ENCODE results near the gene C1RL. TPM values are rescaled to one million over a fixed set of nuclear protein-coding genes. Genes with fewer than 3 reads are reported as not detected.

C1RL gene
- total RNA-seq, 2 experiments from 2014 or later: 31.2 to 31.4 TPM

- ChIA-PET CTCF (interaction anchor here (1.4 kb wide), 1 partner anchor 10 kb away, joined by 7 read pairs; the partner anchor contains the start of gene C1RL), POLR2A (no interaction called here)
- Mint-ChIP-seq H3K27ac (no peak overlapping the region), H3K4me1 (peaks cover 2% of the 10 kb centered on the region), H3K36me3 (ENCODE audit: low read depth) (peaks cover 26% of the 10 kb centered on the region), H3K9me3 (no peaks in the 10 kb centered on the region), H3K27me3 (no peaks in the 10 kb centered on the region), H3K4me3 (no peak overlapping the region)
- no peak for DNase-seq
Measured at GRCh38 chr12:7118881-7119280, 9.9 kb upstream of the C1RL start.

GRCh38 chr12:7117670-7118069 is 8.7 kb upstream of the C1RL start:
- H3K4me3 Mint-ChIP-seq: no peak overlapping the region
- ChIA-PET CTCF (interaction anchor here (0.5 to 1.4 kb wide), 2 partner anchors 9 to 11 kb away, joined by 3 to 7 read pairs; partner anchors contain the start of gene C1RL), POLR2A (no interaction called here)
- H3K27me3 Mint-ChIP-seq: no peaks in the 10 kb centered on the region
- no peaks in the 10 kb centered on the region for H3K9me3 Mint-ChIP-seq
- no peak for DNase-seq
- H3K27ac Mint-ChIP-seq: no peak overlapping the region
- H3K4me1 Mint-ChIP-seq: peaks cover 10% of the 10 kb centered on the region
- H3K36me3 Mint-ChIP-seq (ENCODE audit: low read depth): peaks cover 32% of the 10 kb centered on the region

- H3K4me3 Mint-ChIP-seq: no peak overlapping the region
- no peaks in the 10 kb centered on the region for H3K9me3 Mint-ChIP-seq
- ChIA-PET POLR2A (no interaction called here), CTCF (interaction anchor here (1.9 kb wide), 1 partner anchor 179 kb away, joined by 6 read pairs; no protein-coding TSS in a partner anchor)
- no peak for DNase-seq
- H3K27me3 Mint-ChIP-seq: no peaks in the 10 kb centered on the region
- H3K4me1 Mint-ChIP-seq: peaks cover 16% of the 10 kb centered on the region
- H3K36me3 Mint-ChIP-seq (ENCODE audit: low read depth): peaks cover 34% of the 10 kb centered on the region
- no peak overlapping the region for H3K27ac Mint-ChIP-seq
Measured at GRCh38 chr12:7116916-7117315, 7.9 kb upstream of the C1RL start.

GRCh38 chr12:7116196-7116595 is 7.2 kb upstream of the C1RL start:
- H3K4me1 Mint-ChIP-seq: peaks cover 21% of the 10 kb centered on the region
- no peak overlapping the region for H3K4me3 Mint-ChIP-seq
- H3K27me3 Mint-ChIP-seq: no peaks in the 10 kb centered on the region
- H3K36me3 Mint-ChIP-seq (ENCODE audit: low read depth): peaks cover 34% of the 10 kb centered on the region
- CTCF ChIA-PET: interaction anchor here (1.9 kb wide), 1 partner anchor 179 kb away, joined by 6 read pairs; no protein-coding TSS in a partner anchor
- POLR2A ChIA-PET: no interaction called here
- no peaks in the 10 kb centered on the region for H3K9me3 Mint-ChIP-seq
- H3K27ac Mint-ChIP-seq: no peak overlapping the region
- no peak for DNase-seq

GRCh38 chr12:7114851-7115250 is 5.8 kb upstream of the C1RL start:
- peaks cover 33% of the 10 kb centered on the region for H3K4me1 Mint-ChIP-seq
- CTCF ChIA-PET: interaction anchor here (2.0 kb wide), 1 partner anchor 10 kb away, joined by 9 read pairs; no protein-coding TSS in a partner anchor
- H3K27me3 Mint-ChIP-seq: no peaks in the 10 kb centered on the region
- H3K9me3 Mint-ChIP-seq: no peaks in the 10 kb centered on the region
- H3K36me3 Mint-ChIP-seq (ENCODE audit: low read depth): peaks cover 34% of the 10 kb centered on the region
- H3K27ac Mint-ChIP-seq: no peak overlapping the region
- H3K4me3 Mint-ChIP-seq: no peak overlapping the region
- POLR2A ChIA-PET: no interaction called here
- DNase-seq: no peak

GRCh38 chr12:7114008-7114407 is 5.0 kb upstream of the C1RL start:
- CTCF ChIA-PET: interaction anchor here (0.6 to 3.5 kb wide), 9 partner anchors 8 to 1798 kb away, joined by 3 to 16 read pairs (median 4); partner anchors contain the start of genes C12orf57, PEX5 and RNU7-1
- peaks cover 38% of the 10 kb centered on the region for H3K4me1 Mint-ChIP-seq
- POLR2A ChIA-PET: no interaction called here
- no peaks in the 10 kb centered on the region for H3K27me3 Mint-ChIP-seq
- H3K27ac Mint-ChIP-seq: no peak overlapping the region
- H3K9me3 Mint-ChIP-seq: no peaks in the 10 kb centered on the region
- peaks cover 37% of the 10 kb centered on the region for H3K36me3 Mint-ChIP-seq (ENCODE audit: low read depth)
- no peak overlapping the region for H3K4me3 Mint-ChIP-seq
- no peak for DNase-seq

GRCh38 chr12:7113389-7113871 is 4.4 kb upstream of the C1RL start:
- Mint-ChIP-seq H3K27ac (peak overlapping the region; percentile 20), H3K4me3 (no peak overlapping the region), H3K27me3 (no peaks in the 10 kb centered on the region), H3K9me3 (no peaks in the 10 kb centered on the region), H3K36me3 (ENCODE audit: low read depth) (peaks cover 39% of the 10 kb centered on the region), H3K4me1 (peaks cover 40% of the 10 kb centered on the region)
- CTCF ChIA-PET: interaction anchor here (0.9 to 3.5 kb wide), 10 partner anchors 9 to 244 kb away, joined by 3 to 16 read pairs (median 4); partner anchors contain the start of genes C12orf57, PEX5 and RNU7-1
- POLR2A ChIA-PET: interaction anchor here (0.7 to 1.6 kb wide), 2 partner anchors 170 to 280 kb away, joined by 3 to 4 read pairs; partner anchors contain the start of genes C12orf57 and RNU7-1
- DNase-seq: peak; percentile 61

GRCh38 chr12:7112041-7112440 is 3.0 kb upstream of the C1RL start:
- no peak overlapping the region for H3K4me3 Mint-ChIP-seq
- no peaks in the 10 kb centered on the region for H3K9me3 Mint-ChIP-seq

GRCh38 chr12:7110661-7111060 is 1.6 kb upstream of the C1RL start:
- H3K4me3 Mint-ChIP-seq: no peak overlapping the region
- CTCF ChIA-PET: interaction anchor here (1.6 to 4.3 kb wide), 4 partner anchors 23 to 219 kb away, joined by 3 to 15 read pairs (median 14); partner anchors contain the start of genes C12orf57 and RNU7-1
- no peaks in the 10 kb centered on the region for H3K27me3 Mint-ChIP-seq
- peaks cover 65% of the 10 kb centered on the region for H3K4me1 Mint-ChIP-seq
- H3K9me3 Mint-ChIP-seq: peaks cover 13% of the 10 kb centered on the region
- POLR2A ChIA-PET: interaction anchor here (1.2 kb wide), 1 partner anchor 93 kb away, joined by 3 read pairs; the partner anchor contains the start of gene LPCAT3
- H3K36me3 Mint-ChIP-seq (ENCODE audit: low read depth): peaks cover 44% of the 10 kb centered on the region
- no peak for DNase-seq
- no peak overlapping the region for H3K27ac Mint-ChIP-seq

More at GRCh38 chr12:7112041-7112440, 3.0 kb upstream of the C1RL start:
- Mint-ChIP-seq H3K36me3 (ENCODE audit: low read depth) (peaks cover 40% of the 10 kb centered on the region), H3K27ac (no peak overlapping the region), H3K4me1 (peaks cover 51% of the 10 kb centered on the region), H3K27me3 (no peaks in the 10 kb centered on the region)
- DNase-seq: no peak
- ChIA-PET POLR2A (interaction anchor here (0.7 to 1.6 kb wide), 3 partner anchors 10 to 168 kb away, joined by 3 to 4 read pairs (median 3); partner anchors contain the start of genes C12orf57, LPCAT3 and RNU7-1), CTCF (interaction anchor here (2.7 to 4.3 kb wide), 4 partner anchors 10 to 221 kb away, joined by 7 to 16 read pairs (median 14); partner anchors contain the start of genes C12orf57 and RNU7-1)

- ChIA-PET CTCF (interaction anchor here (0.6 to 4.3 kb wide), 21 partner anchors 9 to 245 kb away, joined by 3 to 18 read pairs (median 4); partner anchors contain the start of genes C12orf57, RNU7-1 and SPSB2), POLR2A (interaction anchor here (0.6 to 2.7 kb wide), 2 partner anchors 148 to 165 kb away, joined by 4 to 28 read pairs; partner anchors contain the start of genes C12orf57 and RNU7-1)
- Mint-ChIP-seq H3K4me3 (peak overlapping the region; percentile 96), H3K9me3 (peaks cover 16% of the 10 kb centered on the region), H3K27ac (peak overlapping the region; percentile 83), H3K4me1 (peaks cover 68% of the 10 kb centered on the region), H3K27me3 (no peaks in the 10 kb centered on the region), H3K36me3 (ENCODE audit: low read depth) (peaks cover 45% of the 10 kb centered on the region)
- DNase-seq: no peak
Measured at GRCh38 chr12:7109572-7109920, 532 bp upstream of the C1RL start.

- no peaks in the 10 kb centered on the region for H3K27me3 Mint-ChIP-seq
- ChIA-PET CTCF (interaction anchor here (0.6 to 4.3 kb wide), 22 partner anchors 10 to 384 kb away, joined by 3 to 18 read pairs (median 4); partner anchors contain the start of genes C12orf57, COPS7A, RNU7-1 and SPSB2), POLR2A (interaction anchor here (0.5 to 2.7 kb wide), 5 partner anchors 162 to 973 kb away, joined by 3 to 28 read pairs (median 4); partner anchors contain the start of genes C12orf57 and RNU7-1)
- H3K9me3 Mint-ChIP-seq: peaks cover 16% of the 10 kb centered on the region
- peaks cover 72% of the 10 kb centered on the region for H3K4me1 Mint-ChIP-seq
- H3K27ac Mint-ChIP-seq: peak overlapping the region; percentile 96
- peaks cover 44% of the 10 kb centered on the region for H3K36me3 Mint-ChIP-seq (ENCODE audit: low read depth)
- peak; percentile 85 for DNase-seq
- peak overlapping the region; percentile 96 for H3K4me3 Mint-ChIP-seq
Measured at GRCh38 chr12:7108003-7108795, 815 bp downstream of the C1RL start.

- H3K4me3 Mint-ChIP-seq: peak overlapping the region; percentile 96
- ChIA-PET POLR2A (interaction anchor here (0.5 to 2.7 kb wide), 4 partner anchors 162 to 973 kb away, joined by 3 to 28 read pairs (median 4); partner anchors contain the start of genes C12orf57 and RNU7-1), CTCF (interaction anchor here (0.9 to 3.4 kb wide), 13 partner anchors 10 to 384 kb away, joined by 3 to 18 read pairs (median 4); partner anchors contain the start of genes C12orf57, COPS7A, LPCAT3 and RNU7-1)
- H3K9me3 Mint-ChIP-seq: peaks cover 16% of the 10 kb centered on the region
- no peak for DNase-seq
- peaks cover 73% of the 10 kb centered on the region for H3K4me1 Mint-ChIP-seq
- H3K27me3 Mint-ChIP-seq: no peaks in the 10 kb centered on the region
- H3K36me3 Mint-ChIP-seq (ENCODE audit: low read depth): peaks cover 46% of the 10 kb centered on the region
- H3K27ac Mint-ChIP-seq: peak overlapping the region; percentile 96
Measured at GRCh38 chr12:7107636-7108002, 1.4 kb downstream of the C1RL start.
